Measurements from ENCODE around the gene FUT7. TPM values are rescaled to one million over a fixed set of nuclear protein-coding genes. Genes with fewer than 3 reads are reported as not detected.

Gene FUT7
- polyA plus RNA-seq, 3 donors, result 6.1 to 13.4 (median 10.5) TPM

GRCh38 chr9:136984464-136985026, 47.3 kb downstream of the FUT7 start:
- DNase-seq, result no peak
- Mint-ChIP-seq H3K36me3 (peaks cover 0 to 3% of the 10 kb centered on the region in 2 donors), H3K4me1 (no peaks in the 10 kb centered on the region), H3K27me3 (ENCODE audit: low read depth in 3 of 3) (peaks cover 54 to 66% (median 54%) of the 10 kb centered on the region in 3 donors), H3K27ac (no peak overlapping the region), H3K9me3 (peaks cover 0 to 7% (median 0%) of the 10 kb centered on the region in 7 donors), H3K4me3 (no peak overlapping the region)
- no peak overlapping the region for H3K4me2 ChIP-seq (replicated peaks; ENCODE audit: extremely low read depth, low read length, poor library complexity, severe bottlenecking)
- TF ChIP-seq CTCF (IDR thresholded peaks at IDR 0.05), result no peak
- H2AFZ ChIP-seq (ENCODE audit: insufficient read depth, low read depth, low read length, poor library complexity, severe bottlenecking), result no peak overlapping the region
- 51% methylated on average over 25 of the region's 29 CpGs for WGBS (ENCODE audit: insufficient coverage)
- H4K20me1 ChIP-seq (ENCODE audit: insufficient read depth, low read length), result no peaks in the 10 kb centered on the region
- H3K27me3 ChIP-seq (ENCODE audit: control insufficient read depth in 2 of 2, insufficient read depth in 2 of 2, low read length in 2 of 2), result peaks cover 19 to 45% of the 10 kb centered on the region in 2 donors
- H3K79me2 ChIP-seq (ENCODE audit: insufficient read depth, low read length), result no peaks in the 10 kb centered on the region
- H3K27ac ChIP-seq (ENCODE audit: low read depth in 1 of 2, low read length in 2 of 2), result no peak overlapping the region
- no peaks in the 10 kb centered on the region for H3K36me3 ChIP-seq (replicated peaks in 1 of 2; ENCODE audit: control insufficient read depth in 1 of 2, insufficient read depth in 2 of 2, low read length in 2 of 2)
- H3K4me1 ChIP-seq (ENCODE audit: control insufficient read depth in 1 of 2, insufficient read depth in 2 of 2, low read length in 2 of 2), result no peaks in the 10 kb centered on the region
- H3K9ac ChIP-seq (ENCODE audit: insufficient read depth, low read length, poor library complexity, severe bottlenecking), result no peak overlapping the region
- intact Hi-C loops (cut with micrococcal nuclease), result no loop called here
- H3K9me3 ChIP-seq (replicated peaks in 1 of 2; ENCODE audit: control insufficient read depth in 1 of 2, insufficient read depth in 1 of 2, low read length in 2 of 2), result no peaks in the 10 kb centered on the region
- no peak overlapping the region for H3K4me3 ChIP-seq (replicated peaks in 1 of 3; ENCODE audit: low read depth in 2 of 3, low read length in 3 of 3)

GRCh38 chr9:136983656-136984314, 48.1 kb downstream of the FUT7 start:
- Histone ChIP-seq H3K9me3 (replicated peaks in 1 of 2; ENCODE audit: control insufficient read depth in 1 of 2, insufficient read depth in 1 of 2, low read length in 2 of 2) (no peaks in the 10 kb centered on the region), H3K4me2 (replicated peaks; ENCODE audit: extremely low read depth, low read length, poor library complexity, severe bottlenecking) (no peak overlapping the region), H3K9ac (ENCODE audit: insufficient read depth, low read length, poor library complexity, severe bottlenecking) (no peak overlapping the region), H3K4me1 (ENCODE audit: control insufficient read depth in 1 of 2, insufficient read depth in 2 of 2, low read length in 2 of 2) (no peaks in the 10 kb centered on the region), H3K4me3 (replicated peaks in 1 of 3; ENCODE audit: low read depth in 2 of 3, low read length in 3 of 3) (no peak overlapping the region), H3K36me3 (replicated peaks in 1 of 2; ENCODE audit: control insufficient read depth in 1 of 2, insufficient read depth in 2 of 2, low read length in 2 of 2) (no peaks in the 10 kb centered on the region), H2AFZ (ENCODE audit: insufficient read depth, low read depth, low read length, poor library complexity, severe bottlenecking) (no peak overlapping the region), H3K79me2 (ENCODE audit: insufficient read depth, low read length) (no peaks in the 10 kb centered on the region), H3K27ac (ENCODE audit: low read depth in 1 of 2, low read length in 2 of 2) (no peak overlapping the region), H3K27me3 (ENCODE audit: control insufficient read depth in 2 of 2, insufficient read depth in 2 of 2, low read length in 2 of 2) (peaks cover 19 to 40% of the 10 kb centered on the region in 2 donors), H4K20me1 (ENCODE audit: insufficient read depth, low read length) (no peaks in the 10 kb centered on the region)
- Mint-ChIP-seq H3K27me3 (ENCODE audit: low read depth in 3 of 3) (peaks cover 48 to 69% (median 53%) of the 10 kb centered on the region in 3 donors), H3K9me3 (peaks cover 0 to 7% (median 0%) of the 10 kb centered on the region in 7 donors), H3K4me3 (peak overlapping the region in 1 of 2 donors; percentile 46), H3K27ac (no peak overlapping the region), H3K4me1 (no peaks in the 10 kb centered on the region), H3K36me3 (peaks cover 0 to 3% of the 10 kb centered on the region in 2 donors)
- intact Hi-C loops (cut with micrococcal nuclease), result no loop called here
- DNase-seq, result no peak
- TF ChIP-seq CTCF (IDR thresholded peaks at IDR 0.05), result no peak
- WGBS (ENCODE audit: insufficient coverage), result 84% methylated on average over 11 of the region's 11 CpGs

All from CD14-positive monocyte (primary cell).